GM21515 (cell line): ENCODE measurements around the gene ESYT1.
"Not testable (repeated sequence)": the region's sequence is repeated elsewhere in the genome, so short reads cannot be mapped to it uniquely, and the experiment has no call there.

Source experiments
- ATAC-seq: cut with Tn5 transposase; IDR thresholded peaks from one replicate; pipeline ENCODE4 v1.9.1; 2021; ENCODE audit not compliant: unreplicated experiment

ESYT1 gene

GRCh38 chr12:56104109-56104814 is 23.8 kb upstream of the ESYT1 start, which contains the start of gene PA2G4:
Gene PA2G4, plus strand, starts transcription at chr12:56104559. Its CDS starts 179 bp downstream, at chr12:56104738.
- peak; percentile 93 for ATAC-seq

- ATAC-seq = no peak
These were observed 23.1 kb upstream of the ESYT1 start for GRCh38 chr12:56104815-56105608.

GRCh38 chr12:56105609-56105902 is 22.5 kb upstream of the ESYT1 start:
- ATAC-seq = no peak

GRCh38 chr12:56107242-56107641 is 20.8 kb upstream of the ESYT1 start:
- no peak for ATAC-seq

DNA sequence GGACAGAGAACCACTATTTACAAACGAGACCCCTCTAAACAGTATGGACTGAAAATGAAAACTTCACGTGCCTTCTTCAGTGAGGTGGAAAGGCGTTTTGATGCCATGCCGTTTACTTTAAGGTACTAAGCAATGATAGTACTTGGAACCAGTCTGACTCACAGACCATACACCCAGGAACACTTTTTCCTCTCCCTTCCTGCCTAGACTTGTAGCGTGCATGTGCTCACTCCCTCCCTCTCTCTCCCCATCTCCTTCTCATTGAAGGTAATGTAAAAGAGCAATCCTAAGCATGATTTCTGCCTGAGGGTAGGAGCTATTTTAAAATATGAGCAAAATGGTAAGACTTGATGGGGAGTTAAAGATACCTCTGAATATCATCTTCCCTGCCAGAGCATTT is 17.5 kb upstream of the ESYT1 start:
- ATAC-seq = no peak

GRCh38 chr12:56114084-56114483 is 14.0 kb upstream of the ESYT1 start:
- no peak for ATAC-seq

DNA sequence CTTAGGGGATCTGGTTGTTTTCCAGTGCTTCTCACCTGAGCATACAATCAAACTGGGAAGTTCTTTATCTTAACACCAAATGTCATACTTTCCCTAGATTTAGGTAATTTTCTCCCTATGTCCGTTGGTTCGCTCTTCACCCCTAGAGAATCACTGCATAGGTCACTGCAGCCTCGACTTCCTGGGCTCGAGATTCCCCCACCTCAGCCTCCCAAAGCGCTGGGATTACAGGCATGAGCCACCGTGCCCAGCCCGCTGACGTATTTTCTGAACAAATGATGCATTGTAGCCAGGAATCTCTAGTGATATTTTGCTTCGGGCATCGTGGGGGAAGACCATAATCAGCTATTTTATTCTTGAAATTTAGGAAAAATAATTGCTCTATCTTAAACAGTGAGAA is 12.7 kb upstream of the ESYT1 start:
- no peak for ATAC-seq

DNA sequence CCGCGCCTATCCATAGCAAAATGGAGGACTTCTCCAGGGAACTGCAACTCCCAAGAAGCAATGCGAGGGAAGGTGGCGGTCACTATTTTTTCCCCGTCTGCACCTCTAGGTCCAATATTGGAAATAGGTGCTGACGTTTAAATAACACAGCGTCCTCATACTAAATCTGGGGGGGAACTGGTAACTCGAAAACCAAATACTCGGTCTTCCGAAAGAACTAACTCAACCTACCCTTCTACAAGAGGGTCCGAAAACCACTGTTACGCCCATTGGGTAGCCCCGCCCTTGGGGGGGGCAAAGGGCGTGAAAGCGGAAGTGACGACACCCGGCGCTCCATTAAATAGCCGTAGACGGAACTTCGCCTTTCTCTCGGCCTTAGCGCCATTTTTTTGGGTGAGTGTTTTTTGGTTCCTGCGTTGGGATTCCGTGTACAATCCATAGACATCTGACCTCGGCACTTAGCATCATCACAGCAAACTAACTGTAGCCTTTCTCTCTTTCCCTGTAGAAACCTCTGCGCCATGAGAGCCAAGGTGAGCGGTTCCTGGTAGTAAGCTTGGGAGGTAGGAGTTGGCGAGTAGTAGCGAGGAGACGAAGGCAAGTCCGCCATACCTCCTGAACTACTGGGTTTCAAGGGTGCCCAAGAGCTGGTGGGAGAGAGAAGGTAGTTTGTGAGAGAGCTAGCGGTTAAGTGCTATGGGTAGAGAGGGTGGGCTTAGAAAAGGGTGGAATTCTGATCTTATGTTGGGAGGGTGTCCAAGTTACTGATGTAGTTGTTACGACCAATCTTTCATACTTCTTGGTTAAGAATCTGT is 11.6 kb upstream of the ESYT1 start, which contains the start of gene RPL41:
TSS of gene RPL41 (plus strand) at position 367 of the 815 bp plus-strand sequence.
- ATAC-seq = peak; percentile 35

- not testable (repeated sequence) for ATAC-seq
These were observed 10.9 kb upstream of the ESYT1 start for GRCh38 chr12:56117082-56117706.

DNA sequence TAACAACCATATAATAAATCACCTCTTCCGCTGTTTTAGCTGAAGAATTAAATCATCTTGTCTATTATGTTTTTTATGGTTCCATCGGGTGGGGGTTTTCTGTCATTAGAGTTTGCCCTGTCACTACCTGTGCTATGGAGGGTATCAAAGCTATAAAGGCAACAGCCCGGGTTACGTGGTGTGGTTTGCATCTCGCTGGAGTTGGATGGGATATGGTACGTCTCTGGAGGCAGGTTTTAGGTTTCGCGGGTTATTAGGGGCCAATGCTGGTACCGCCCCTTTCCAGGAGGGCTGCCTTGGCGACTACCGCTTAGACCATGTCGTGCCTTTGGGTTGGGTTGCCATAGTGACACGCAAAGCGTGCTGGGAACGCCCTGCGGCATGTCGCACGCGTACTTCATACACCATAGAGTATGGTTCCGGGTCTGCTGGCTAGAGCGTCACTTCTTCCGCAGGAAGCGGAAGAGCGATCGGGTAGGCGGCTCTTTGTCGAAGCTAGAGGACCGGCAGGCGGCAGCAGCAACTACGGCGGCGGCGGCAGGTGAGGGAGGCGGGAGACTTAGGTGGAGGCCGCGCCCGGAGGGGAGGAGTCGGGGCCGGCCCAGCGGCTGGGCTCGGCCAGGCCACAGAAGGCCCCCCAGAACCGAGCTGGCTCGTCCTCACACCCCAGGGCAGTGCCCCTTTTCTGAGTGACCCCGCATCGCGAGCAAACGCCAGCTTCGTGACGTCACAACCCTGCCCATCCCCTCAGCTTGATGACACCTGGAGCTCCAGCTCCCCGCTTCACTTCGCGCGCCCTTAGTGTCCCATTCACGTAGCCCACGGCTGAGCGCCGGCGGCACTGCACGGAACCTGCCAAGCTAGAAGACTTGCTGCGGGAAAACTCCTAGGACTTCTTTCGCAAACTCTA is 10.0 kb upstream of the ESYT1 start, which contains the start of gene ZC3H10:
TSS of gene ZC3H10 (plus strand) at position 489 of the 910 bp plus-strand sequence. CDS start 2,297 bp downstream, outside the sequence.
- peak; percentile 82 for ATAC-seq

DNA sequence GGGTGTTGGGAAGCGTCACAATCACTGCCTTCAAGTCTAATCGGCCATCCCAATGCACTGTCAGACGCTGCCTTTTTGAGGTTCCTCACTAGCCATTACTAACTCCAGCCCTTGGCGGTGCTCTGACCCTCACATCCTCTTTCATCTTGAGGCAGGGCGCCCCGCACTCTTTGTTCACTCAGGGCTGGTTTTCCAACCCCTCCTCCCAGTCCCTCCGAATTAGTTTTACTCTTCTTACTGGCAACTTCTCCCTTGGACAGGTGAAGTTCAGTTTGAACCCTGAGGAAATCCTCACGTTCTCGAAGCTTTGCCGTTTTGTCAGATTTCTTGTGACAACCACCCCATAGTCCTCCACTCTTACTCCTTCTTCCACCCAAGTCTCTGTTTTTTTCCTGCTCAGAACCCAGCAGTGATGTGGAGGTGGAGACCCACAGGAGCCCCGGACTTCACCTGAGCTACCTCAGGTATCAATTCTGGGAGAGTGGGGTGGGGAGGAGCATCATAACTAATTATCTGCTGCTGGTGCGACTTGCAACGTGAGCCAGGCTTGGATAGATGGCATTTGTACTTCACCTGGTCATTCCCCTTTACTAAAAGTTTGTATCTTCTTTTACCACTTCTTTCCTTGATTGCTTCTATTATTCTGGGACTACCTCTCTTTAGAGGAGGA is 9.2 kb upstream of the ESYT1 start:
- no peak for ATAC-seq

- ATAC-seq = no peak
These were observed 8.7 kb upstream of the ESYT1 start for GRCh38 chr12:56119361-56119796.

- ATAC-seq = no peak
These were observed 7.8 kb upstream of the ESYT1 start for GRCh38 chr12:56120158-56120846.

- no peak for ATAC-seq
These were observed 6.7 kb upstream of the ESYT1 start for GRCh38 chr12:56121204-56121870.

GRCh38 chr12:56122637-56123036 is 5.4 kb upstream of the ESYT1 start:
- ATAC-seq = no peak

GRCh38 chr12:56124133-56124532 is 3.9 kb upstream of the ESYT1 start:
- ATAC-seq = no peak

DNA sequence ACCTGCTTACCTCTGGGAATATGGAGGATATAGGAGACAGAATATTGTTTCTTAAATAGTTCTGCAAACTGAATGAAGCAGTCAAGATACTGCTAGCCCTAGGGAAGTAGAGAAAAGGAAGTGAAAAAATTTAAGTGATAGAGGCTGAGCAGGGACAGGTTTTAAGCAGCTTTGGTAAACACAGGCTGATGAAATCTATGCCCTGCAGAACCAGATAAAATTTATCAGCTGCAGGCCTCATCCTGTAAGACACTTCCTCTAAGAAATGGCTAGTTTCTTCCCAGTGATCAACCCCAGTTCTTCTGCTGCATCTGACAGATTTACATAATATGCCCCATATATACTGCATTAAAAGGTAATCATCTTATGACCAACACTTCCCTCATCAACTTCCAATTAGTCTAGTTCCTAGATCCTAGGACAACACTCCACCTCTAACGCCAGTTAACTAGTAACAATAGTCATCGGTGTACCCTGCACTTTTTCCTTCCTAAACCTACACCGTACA is 1.3 kb upstream of the ESYT1 start:
- ATAC-seq = no peak

GRCh38 chr12:56127485-56127887 is 581 bp upstream of the ESYT1 start:
- no peak for ATAC-seq
